K562 (cell line): Measurements from ENCODE around the gene RIPPLY3. TPM values are rescaled to one million over a fixed set of nuclear protein-coding genes. Genes with fewer than 3 reads are reported as not detected.

Source experiments
- BHLHE40 ChIP-seq: IDR thresholded peaks from 2 replicates; pipeline ENCODE4 v1.6.1; 2011; ENCODE audit warnings: low read length, improper control_type of control experiment
- BRF1 ChIP-seq: IDR thresholded peaks from 3 replicates; pipeline ENCODE4 v1.6.1; 2011; ENCODE audit warnings: borderline replicate concordance, mild to moderate bottlenecking; ENCODE audit not compliant: insufficient read length; ENCODE audit errors: extremely low read depth
- ELF4 ChIP-seq: fragments of 450-650 bp; formaldehyde crosslinking; IDR thresholded peaks from 2 replicates; pipeline ENCODE4 v1.4.0; 2022; ENCODE audit warnings: missing genetic modification characterization
- MAFG ChIP-seq: fragments of 450-650 bp; conservative IDR thresholded peaks from 2 replicates; pipeline ENCODE4 v1.6.1; 2016; ENCODE audit warnings: missing genetic modification characterization, missing compliant biosample characterization
- MIER1 ChIP-seq: fragments of 450-650 bp; IDR thresholded peaks from 2 replicates; pipeline ENCODE4 v1.6.1; 2016; ENCODE audit warnings: antibody characterized with exemption, mild to moderate bottlenecking, low read depth
- MTA1 ChIP-seq: fragments of 450-650 bp; IDR thresholded peaks from 2 replicates; pipeline ENCODE4 v1.6.1; 2017; ENCODE audit warnings: borderline replicate concordance
- NEUROD1 ChIP-seq: fragments of 150-350 bp; IDR thresholded peaks from 2 replicates; pipeline ENCODE4 v1.6.1; 2014; ENCODE audit warnings: borderline replicate concordance, low read length, low read depth; ENCODE audit not compliant: partially characterized antibody
- TRIM24 ChIP-seq, 2 experiments: fragments of 450-650 bp; IDR thresholded peaks; 2 replicates each; pipeline ENCODE4 v1.6.1; 2016
- ZNF263 ChIP-seq: sonication (generic); formaldehyde crosslinking; IDR thresholded peaks from 2 replicates; pipeline ENCODE4 v1.8.0; 2022; ENCODE audit warnings: mild to moderate bottlenecking, missing genetic modification reagents, borderline replicate concordance
- ZNF76 ChIP-seq: fragments of 250-450 bp; sonication (Bioruptor Pico); IDR thresholded peaks from 2 replicates; pipeline ENCODE4 v1.4.0; 2020; ENCODE audit warnings: mild to moderate bottlenecking, moderate library complexity, borderline replicate concordance
- ZZZ3 ChIP-seq: fragments of 450-650 bp; IDR thresholded peaks from 2 replicates; pipeline ENCODE4 v1.6.1; 2016; ENCODE audit warnings: antibody characterized with exemption, mild to moderate bottlenecking, moderate library complexity
- polyA plus RNA-seq, 8 experiments: library from polyadenylated mRNA; depleted of rRNA in 4 of 8; stranded (reverse) in 5 of 8; unstranded in 3 of 8; fragments of >200 nt; fragmentation: Nextera tagmentation in 2 of 8; fragmentation: Illumina TruSeq in 1 of 8; extraction: Ambion mirVana in 2 of 8; extraction: Trizol in 1 of 8; gene quantifications; 2 replicates each; pipeline versions ENCODE4 v1.2.1 to v1.2.3, GENCODE V29; 2011 to 2014; ENCODE audit warnings: inconsistent platforms in 1 of 8, missing spikeins in 1 of 8
- total RNA-seq, 7 experiments: library from RNA; depleted of rRNA in 6 of 7; stranded (reverse); fragments of >200 nt in 6 of 7; fragmentation: Illumina TruSeq in 2 of 7; extraction: Trizol in 2 of 7; gene quantifications; 2 replicates each; pipeline versions ENCODE4 v1.2.1 to v1.2.3, GENCODE V29; 2011 to 2021; ENCODE audit warnings: low replicate concordance in 1 of 7
- TF ChIP-seq, protein P1 (sequence below), 2 experiments: fragments of 450-650 bp; IDR thresholded peaks; 2 replicates each; pipeline ENCODE4 v1.6.1; 2016
- TF ChIP-seq, protein P2 (sequence below), 2 experiments: fragments of 450-650 bp in 1 of 2; sonication (generic) in 1 of 2; formaldehyde crosslinking in 1 of 2; IDR thresholded peaks in 1 of 2; conservative IDR thresholded peaks in 1 of 2; 2 replicates each; pipeline versions ENCODE4 v1.6.1 to v1.8.1; 2016 to 2023; ENCODE audit warnings: mild to moderate bottlenecking in 2 of 2, moderate library complexity in 2 of 2, inconsistent platforms in 1 of 2, missing genetic modification reagents in 1 of 2
- TF ChIP-seq, protein P3 (sequence below): fragments of 450-650 bp; IDR thresholded peaks from 2 replicates; pipeline ENCODE4 v1.7.0; 2016; ENCODE audit warnings: borderline replicate concordance
- TF ChIP-seq, protein P4 (sequence below): sonication (generic); formaldehyde crosslinking; IDR thresholded peaks from 2 replicates; pipeline ENCODE4 v1.8.1; 2023; ENCODE audit warnings: mild to moderate bottlenecking, missing genetic modification reagents
- TF ChIP-seq, protein P5 (sequence below): fragments of 250-450 bp; sonication (Bioruptor Pico); IDR thresholded peaks from 2 replicates; pipeline ENCODE4 v1.8.0; 2022; ENCODE audit warnings: moderate library complexity, mild to moderate bottlenecking, inconsistent platforms

The RIPPLY3 gene
- total and polyA plus RNA-seq, 9 of the 15 experiments (the other 6 are each of a cell fraction or from before 2014, with no cell fraction given) = not detected

DNA sequence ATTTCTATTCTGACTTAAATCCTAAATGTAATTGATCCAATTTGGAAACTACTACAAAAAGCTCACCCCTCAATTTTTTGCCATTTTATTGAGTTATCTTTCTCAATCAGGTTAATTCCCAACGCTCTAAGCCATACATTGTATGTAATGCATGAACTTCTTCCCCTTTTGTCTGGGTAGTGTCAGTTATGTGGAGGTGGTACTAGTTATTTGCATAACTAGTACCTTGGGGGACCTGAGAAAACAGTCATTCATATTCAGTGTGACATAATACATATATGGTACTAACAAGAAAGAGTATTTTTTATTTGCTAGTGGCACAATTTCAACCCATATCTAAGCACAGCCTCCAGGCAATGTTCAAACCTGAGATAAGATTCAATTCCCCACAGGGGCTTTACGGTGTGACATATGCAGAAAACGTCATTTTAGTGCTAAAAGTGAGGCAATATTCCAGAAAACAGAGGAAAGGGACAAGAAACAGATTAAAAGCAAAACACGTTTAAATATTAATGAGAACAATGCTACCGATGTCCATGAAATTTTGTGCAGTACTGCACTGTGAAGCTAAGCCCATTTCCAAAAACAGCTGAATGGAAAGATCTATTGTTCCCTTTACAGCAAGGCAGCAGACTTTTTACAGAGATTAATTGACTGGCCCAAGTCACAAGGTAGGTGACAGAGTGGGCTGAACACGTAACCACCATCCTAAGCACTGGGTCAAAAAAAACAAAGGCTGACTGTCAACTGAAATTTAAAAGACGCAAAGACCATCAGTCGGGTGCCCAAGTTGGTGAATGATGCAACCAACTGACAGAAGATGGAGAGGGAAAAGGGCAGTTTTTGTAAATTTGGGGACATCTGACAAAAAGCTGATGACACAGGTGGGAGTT lies 41.4 kb upstream of the RIPPLY3 start (continued):
- TF ChIP-seq ZNF76 (CRISPR knock-in tag) = no peak
- TF ChIP-seq, protein P1, sequence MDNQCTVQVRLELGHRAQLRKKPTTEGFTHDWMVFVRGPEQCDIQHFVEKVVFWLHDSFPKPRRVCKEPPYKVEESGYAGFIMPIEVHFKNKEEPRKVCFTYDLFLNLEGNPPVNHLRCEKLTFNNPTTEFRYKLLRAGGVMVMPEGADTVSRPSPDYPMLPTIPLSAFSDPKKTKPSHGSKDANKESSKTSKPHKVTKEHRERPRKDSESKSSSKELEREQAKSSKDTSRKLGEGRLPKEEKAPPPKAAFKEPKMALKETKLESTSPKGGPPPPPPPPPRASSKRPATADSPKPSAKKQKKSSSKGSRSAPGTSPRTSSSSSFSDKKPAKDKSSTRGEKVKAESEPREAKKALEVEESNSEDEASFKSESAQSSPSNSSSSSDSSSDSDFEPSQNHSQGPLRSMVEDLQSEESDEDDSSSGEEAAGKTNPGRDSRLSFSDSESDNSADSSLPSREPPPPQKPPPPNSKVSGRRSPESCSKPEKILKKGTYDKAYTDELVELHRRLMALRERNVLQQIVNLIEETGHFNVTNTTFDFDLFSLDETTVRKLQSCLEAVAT (IDR thresholded peaks at IDR 0.05) = 0 out of 4 replicates have a peak, but pooled peaks of 1 of the 2 experiments have one; percentile 25
- no peak for TF ChIP-seq BHLHE40
- TF ChIP-seq MTA1 = peak; percentile 55; the same call in 1 of the 2 replicates
- no peak for TF ChIP-seq NEUROD1
- TF ChIP-seq, protein P2, sequence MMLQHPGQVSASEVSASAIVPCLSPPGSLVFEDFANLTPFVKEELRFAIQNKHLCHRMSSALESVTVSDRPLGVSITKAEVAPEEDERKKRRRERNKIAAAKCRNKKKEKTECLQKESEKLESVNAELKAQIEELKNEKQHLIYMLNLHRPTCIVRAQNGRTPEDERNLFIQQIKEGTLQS (IDR thresholded peaks at IDR 0.05) = peak; percentile 96
- TF ChIP-seq, protein P2 (CRISPR knock-in tag; conservative IDR thresholded peaks at IDR 0.05) = no peak
- TF ChIP-seq, protein P3, sequence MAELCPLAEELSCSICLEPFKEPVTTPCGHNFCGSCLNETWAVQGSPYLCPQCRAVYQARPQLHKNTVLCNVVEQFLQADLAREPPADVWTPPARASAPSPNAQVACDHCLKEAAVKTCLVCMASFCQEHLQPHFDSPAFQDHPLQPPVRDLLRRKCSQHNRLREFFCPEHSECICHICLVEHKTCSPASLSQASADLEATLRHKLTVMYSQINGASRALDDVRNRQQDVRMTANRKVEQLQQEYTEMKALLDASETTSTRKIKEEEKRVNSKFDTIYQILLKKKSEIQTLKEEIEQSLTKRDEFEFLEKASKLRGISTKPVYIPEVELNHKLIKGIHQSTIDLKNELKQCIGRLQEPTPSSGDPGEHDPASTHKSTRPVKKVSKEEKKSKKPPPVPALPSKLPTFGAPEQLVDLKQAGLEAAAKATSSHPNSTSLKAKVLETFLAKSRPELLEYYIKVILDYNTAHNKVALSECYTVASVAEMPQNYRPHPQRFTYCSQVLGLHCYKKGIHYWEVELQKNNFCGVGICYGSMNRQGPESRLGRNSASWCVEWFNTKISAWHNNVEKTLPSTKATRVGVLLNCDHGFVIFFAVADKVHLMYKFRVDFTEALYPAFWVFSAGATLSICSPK = no peak
- no peak for TF ChIP-seq ZZZ3
- peak; percentile 45; the same call in 1 of the 2 replicates for TF ChIP-seq ELF4 (CRISPR knock-in tag)
- TF ChIP-seq TRIM24 (IDR thresholded peaks at IDR 0.05) = peak in 1 of 2 experiments; percentile 39; a peak in 1 of 4 replicates
- TF ChIP-seq ZNF263 (CRISPR knock-in tag) = no peak
- TF ChIP-seq, protein P4, sequence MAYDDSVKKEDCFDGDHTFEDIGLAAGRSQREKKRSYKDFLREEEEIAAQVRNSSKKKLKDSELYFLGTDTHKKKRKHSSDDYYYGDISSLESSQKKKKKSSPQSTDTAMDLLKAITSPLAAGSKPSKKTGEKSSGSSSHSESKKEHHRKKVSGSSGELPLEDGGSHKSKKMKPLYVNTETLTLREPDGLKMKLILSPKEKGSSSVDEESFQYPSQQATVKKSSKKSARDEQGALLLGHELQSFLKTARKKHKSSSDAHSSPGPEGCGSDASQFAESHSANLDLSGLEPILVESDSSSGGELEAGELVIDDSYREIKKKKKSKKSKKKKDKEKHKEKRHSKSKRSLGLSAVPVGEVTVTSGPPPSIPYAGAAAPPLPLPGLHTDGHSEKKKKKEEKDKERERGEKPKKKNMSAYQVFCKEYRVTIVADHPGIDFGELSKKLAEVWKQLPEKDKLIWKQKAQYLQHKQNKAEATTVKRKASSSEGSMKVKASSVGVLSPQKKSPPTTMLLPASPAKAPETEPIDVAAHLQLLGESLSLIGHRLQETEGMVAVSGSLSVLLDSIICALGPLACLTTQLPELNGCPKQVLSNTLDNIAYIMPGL (CRISPR knock-in tag) = no peak
- TF ChIP-seq MIER1 = no peak; the same call in 1 of the 2 replicates
- no peak for TF ChIP-seq MAFG
- no peak for TF ChIP-seq BRF1
- TF ChIP-seq, protein P5, sequence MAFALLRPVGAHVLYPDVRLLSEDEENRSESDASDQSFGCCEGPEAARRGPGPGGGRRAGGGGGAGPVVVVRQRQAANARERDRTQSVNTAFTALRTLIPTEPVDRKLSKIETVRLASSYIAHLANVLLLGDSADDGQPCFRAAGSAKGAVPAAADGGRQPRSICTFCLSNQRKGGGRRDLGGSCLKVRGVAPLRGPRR (CRISPR knock-in tag) = 0 out of 2 replicates have a peak, but pooled peaks have one; percentile 14
